Astrocyte of the cerebellum (primary cell): ENCODE results near the gene ZNF318.
"Not testable (repeated sequence)": the region's sequence is repeated elsewhere in the genome, so short reads cannot be mapped to it uniquely, and the experiment has no call there.

Source experiments
- DNase-seq: peaks from one replicate; pipeline ENCODE4 v3.0.0-alpha.2; 2011; ENCODE audit warnings: low read depth
- H3K4me3 ChIP-seq: 2 replicates; pipeline ENCODE4 v1.5.1; 2011; ENCODE audit warnings: mild to moderate bottlenecking, low read depth, low read length, moderate library complexity
- CTCF ChIP-seq: IDR thresholded peaks from 2 replicates; pipeline ENCODE4 v1.5.1; 2012; ENCODE audit warnings: low read length, low read depth, moderate library complexity, mild to moderate bottlenecking; ENCODE audit errors: missing control alignments
- in situ Hi-C: cut with HindIII; loops from 2 replicates; pipeline ENCODE4 v1.10.0; 2017; ENCODE audit warnings: low sequenced_read_pairs

ZNF318 gene

GRCh38 chr6:43304361-43304760 lies 65.1 kb downstream of the ZNF318 start:
- DNase-seq, result no peak
- no peak for TF ChIP-seq CTCF
- H3K4me3 ChIP-seq, result no peak overlapping the region
- in situ Hi-C loops, result loop anchor here (5.0 kb wide), 1 partner anchor 107 kb away; no protein-coding TSS in a partner anchor

GRCh38 chr6:43303751-43304331 lies 65.6 kb downstream of the ZNF318 start:
- TF ChIP-seq CTCF, result no peak
- in situ Hi-C loops, result loop anchor here (5.0 kb wide), 1 partner anchor 107 kb away; no protein-coding TSS in a partner anchor
- no peak for DNase-seq
- no peak overlapping the region for H3K4me3 ChIP-seq

- in situ Hi-C loops, result loop anchor here (5.0 kb wide), 1 partner anchor 106 kb away; no protein-coding TSS in a partner anchor
- not testable (repeated sequence) for H3K4me3 ChIP-seq, DNase-seq
Measured at GRCh38 chr6:43303006-43303405, 66.4 kb downstream of the ZNF318 start.

GRCh38 chr6:43302126-43302525 lies 67.3 kb downstream of the ZNF318 start:
- no peak for DNase-seq
- no peak for TF ChIP-seq CTCF
- in situ Hi-C loops, result loop anchor here (5.0 kb wide), 1 partner anchor 105 kb away; no protein-coding TSS in a partner anchor
- H3K4me3 ChIP-seq, result no peak overlapping the region

GRCh38 chr6:43301081-43301870 lies 68.2 kb downstream of the ZNF318 start:
- no peak for DNase-seq
- H3K4me3 ChIP-seq, result no peak overlapping the region
- TF ChIP-seq CTCF, result no peak
- in situ Hi-C loops, result loop anchor here (5.0 kb wide), 1 partner anchor 104 kb away; no protein-coding TSS in a partner anchor

- TF ChIP-seq CTCF, result no peak
- H3K4me3 ChIP-seq, result no peak overlapping the region
- DNase-seq, result no peak
- in situ Hi-C loops, result loop anchor here (5.0 kb wide), 1 partner anchor 102 kb away; no protein-coding TSS in a partner anchor
Measured at GRCh38 chr6:43299338-43300293, 69.8 kb downstream of the ZNF318 start.
